ENCODE measurements around the gene SMU1.

GRCh38 chr9:33123407-33124031 lies 47.0 kb upstream of the SMU1 start:
- TF ChIP-seq REST (IDR thresholded peaks at IDR 0.05; ENCODE audit: insufficient read depth in 1 of 2, low read depth in 2 of 2, low read length in 2 of 2) (no peak), TAF1 (IDR thresholded peaks at IDR 0.05; ENCODE audit: borderline replicate concordance, insufficient read depth, low read length) (no peak), POLR2AphosphoS5 (IDR thresholded peaks at IDR 0.05; ENCODE audit: low read depth, low read length) (no peak), SIN3A (IDR thresholded peaks at IDR 0.05; ENCODE audit: borderline replicate concordance, insufficient read depth, low read length) (no peak), FOXP2 (optimal IDR thresholded peaks at IDR 0.05; ENCODE audit: borderline replicate concordance, extremely low read depth, extremely low read length, insufficient read depth) (no peak)

Data from PFSK-1 (cell line).